Adrenal gland (tissue), 12 donors: ENCODE measurements around the gene HIVEP1. TPM values are rescaled to one million over a fixed set of nuclear protein-coding genes. Genes with fewer than 3 reads are reported as not detected.
A peak's percentile ranks its signal among the peaks of the same experiment; 100 is the strongest.

Source experiments
- DNase-seq, 7 donors: peaks; one replicate each; pipeline ENCODE4 v3.0.0-alpha.2; 2019 to 2020
- H3K27ac ChIP-seq, 5 donors: fragments of 200-600 bp; sonication (generic) in 4 of 5; 1 replicate in 3 of 5; 2 replicates in 2 of 5; pipeline versions ENCODE4 v1.5.1 to v1.8.0; 2016 to 2020; ENCODE audit warnings: mild to moderate bottlenecking in 1 of 5
- H3K27me3 ChIP-seq: fragments of 200-600 bp; 2 replicates; pipeline ENCODE4 v1.8.0; 2021
- H3K36me3 ChIP-seq, 2 donors: fragments of 200-600 bp; replicated peaks in 1 of 2; 1 replicate in 1 of 2; 2 replicates in 1 of 2; pipeline versions ENCODE4 v1.5.1 to v1.8.0; 2018 to 2022
- H3K4me1 ChIP-seq, 2 donors: fragments of 200-600 bp; replicated peaks in 1 of 2; 1 replicate in 1 of 2; 2 replicates in 1 of 2; pipeline versions ENCODE4 v1.5.1 to v1.8.0; 2018 to 2021
- H3K4me3 ChIP-seq, 4 donors: fragments of 200-600 bp; sonication (generic) in 3 of 4; one replicate each; pipeline ENCODE4 v1.5.1; 2016 to 2018
- H3K9me3 ChIP-seq, 3 donors: fragments of 200-600 bp; sonication (generic) in 1 of 3; replicated peaks in 1 of 3; 1 replicate in 2 of 3; 2 replicates in 1 of 3; pipeline versions ENCODE4 v1.5.1 to v1.8.0; 2016 to 2021
- POLR2A ChIP-seq, 2 donors: fragments of 450-650 bp; IDR thresholded peaks; one replicate each; pipeline ENCODE4 v1.6.1; 2017; ENCODE audit warnings: antibody characterized with exemption in 2 of 2, mild to moderate bottlenecking in 2 of 2, moderate library complexity in 1 of 2
- WGBS, 4 donors: extraction: QIAGEN DNeasy Blood & Tissue Kit in 2 of 4; methylation state at CpG; one replicate each; pipeline versions ENCODE4 v1.1.5 to v1.1.7; 2013 to 2017; 5-methylcytosine and 5-hydroxymethylcytosine counted together
- intact Hi-C, 2 donors: fragments of 100-400 bp; cut with DNase I; formaldehyde crosslinking; loops; one replicate each; pipeline versions ENCODE4 v1.14.1 to v1.15.0; 2022 to 2023
- polyA plus RNA-seq, 3 donors: library from polyadenylated mRNA; stranded (reverse); fragments of 200-250 nt in 2 of 3; fragments of 350-450 nt in 1 of 3; fragmentation: Illumina TruSeq in 1 of 3; extraction: RNeasy Lipid Tissue Mini Kit (QIAGEN cat#74804) in 1 of 3; gene quantifications; one replicate each; pipeline ENCODE4 v1.2.3, GENCODE V29; 2013 to 2014
- total RNA-seq, 9 donors: library from RNA; depleted of rRNA in 4 of 9; stranded (reverse); fragments of >200 nt in 4 of 9; fragments of 120-200 nt in 1 of 9; fragmentation: NEBNext Ultra II Directional in 1 of 9; extraction: Animal tissue kit (Norgen Biotek cat#: 25700) in 1 of 9; gene quantifications; one replicate each; pipeline versions ENCODE4 v1.1.0 to v1.2.4, GENCODE V29; 2013 to 2023
- TF ChIP-seq, protein P1 (sequence below), 6 experiments: fragments of 450-650 bp in 4 of 6; fragments of 200-600 bp in 2 of 6; sonication (generic) in 1 of 6; IDR thresholded peaks; 1 replicate in 5 of 6; 2 replicates in 1 of 6; pipeline versions ENCODE4 v1.5.1 to v1.8.0; 2016 to 2021; ENCODE audit warnings: antibody characterized with exemption in 6 of 6, mild to moderate bottlenecking in 2 of 6, moderate library complexity in 1 of 6
- donor health status: healthy with polysubstance abuse.
- donor health status: Bipolar disorder and iron deficiency.
- donor health status: DM: yes; HTN: yes; CAD: no.
- donor health status: DM: no; HTN: no; CAD: no.
- donor health status: DM: no; HTN: no; CAD: no.
- donor health status: DM: yes; HTN: yes; CAD: no.

The HIVEP1 gene
- total and polyA plus RNA-seq, 12 donors, result 3.6 to 22.3 (median 11.9) TPM

DNA sequence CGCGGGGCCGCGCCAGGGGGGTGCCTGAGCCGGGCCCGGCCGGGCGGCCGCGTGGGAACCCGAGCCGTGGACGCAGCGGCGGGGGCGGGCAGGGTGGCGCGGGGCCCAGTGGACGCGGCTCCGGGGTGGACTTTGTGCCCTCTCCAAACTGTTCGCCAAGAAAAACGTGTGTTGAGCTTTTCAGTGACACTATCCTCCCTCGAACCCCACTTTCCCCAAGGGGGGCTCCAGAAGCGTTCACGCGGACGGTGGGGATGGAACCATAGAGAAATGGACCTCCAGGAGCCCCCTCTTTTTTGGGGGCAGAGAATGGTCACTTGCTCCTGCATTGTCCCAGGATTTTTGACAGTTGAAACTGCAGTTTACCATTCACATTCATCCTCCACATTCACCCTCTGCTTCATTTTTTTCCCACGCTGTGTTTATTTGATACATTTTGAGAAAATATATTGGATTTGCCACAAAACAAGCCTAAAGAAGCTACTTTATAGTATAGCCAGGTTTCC, 2.9 kb upstream of the HIVEP1 start:
- H3K36me3 ChIP-seq, result no peaks in the 10 kb centered on the region
- peak overlapping the region in 1 of 4 donors; percentile 72 for H3K4me3 ChIP-seq
- H3K4me1 ChIP-seq, result peaks cover 16 to 28% of the 10 kb centered on the region in 2 donors
- intact Hi-C loops, result no loop called here
- TF ChIP-seq, protein P1, sequence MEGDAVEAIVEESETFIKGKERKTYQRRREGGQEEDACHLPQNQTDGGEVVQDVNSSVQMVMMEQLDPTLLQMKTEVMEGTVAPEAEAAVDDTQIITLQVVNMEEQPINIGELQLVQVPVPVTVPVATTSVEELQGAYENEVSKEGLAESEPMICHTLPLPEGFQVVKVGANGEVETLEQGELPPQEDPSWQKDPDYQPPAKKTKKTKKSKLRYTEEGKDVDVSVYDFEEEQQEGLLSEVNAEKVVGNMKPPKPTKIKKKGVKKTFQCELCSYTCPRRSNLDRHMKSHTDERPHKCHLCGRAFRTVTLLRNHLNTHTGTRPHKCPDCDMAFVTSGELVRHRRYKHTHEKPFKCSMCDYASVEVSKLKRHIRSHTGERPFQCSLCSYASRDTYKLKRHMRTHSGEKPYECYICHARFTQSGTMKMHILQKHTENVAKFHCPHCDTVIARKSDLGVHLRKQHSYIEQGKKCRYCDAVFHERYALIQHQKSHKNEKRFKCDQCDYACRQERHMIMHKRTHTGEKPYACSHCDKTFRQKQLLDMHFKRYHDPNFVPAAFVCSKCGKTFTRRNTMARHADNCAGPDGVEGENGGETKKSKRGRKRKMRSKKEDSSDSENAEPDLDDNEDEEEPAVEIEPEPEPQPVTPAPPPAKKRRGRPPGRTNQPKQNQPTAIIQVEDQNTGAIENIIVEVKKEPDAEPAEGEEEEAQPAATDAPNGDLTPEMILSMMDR (IDR thresholded peaks at IDR 0.05), result no peak
- no peak for TF ChIP-seq POLR2A (IDR thresholded peaks at IDR 0.05)
- DNase-seq, result no peak
- no peaks in the 10 kb centered on the region for H3K9me3 ChIP-seq
- WGBS, 4 donors, result 1 to 2% (median 2%) methylated on average over 4 to 29 of the region's 29 CpGs
- no peaks in the 10 kb centered on the region for H3K27me3 ChIP-seq
- H3K27ac ChIP-seq, result peak overlapping the region in 4 of 5 donors; percentile 15 to 96 (median 94)

DNA sequence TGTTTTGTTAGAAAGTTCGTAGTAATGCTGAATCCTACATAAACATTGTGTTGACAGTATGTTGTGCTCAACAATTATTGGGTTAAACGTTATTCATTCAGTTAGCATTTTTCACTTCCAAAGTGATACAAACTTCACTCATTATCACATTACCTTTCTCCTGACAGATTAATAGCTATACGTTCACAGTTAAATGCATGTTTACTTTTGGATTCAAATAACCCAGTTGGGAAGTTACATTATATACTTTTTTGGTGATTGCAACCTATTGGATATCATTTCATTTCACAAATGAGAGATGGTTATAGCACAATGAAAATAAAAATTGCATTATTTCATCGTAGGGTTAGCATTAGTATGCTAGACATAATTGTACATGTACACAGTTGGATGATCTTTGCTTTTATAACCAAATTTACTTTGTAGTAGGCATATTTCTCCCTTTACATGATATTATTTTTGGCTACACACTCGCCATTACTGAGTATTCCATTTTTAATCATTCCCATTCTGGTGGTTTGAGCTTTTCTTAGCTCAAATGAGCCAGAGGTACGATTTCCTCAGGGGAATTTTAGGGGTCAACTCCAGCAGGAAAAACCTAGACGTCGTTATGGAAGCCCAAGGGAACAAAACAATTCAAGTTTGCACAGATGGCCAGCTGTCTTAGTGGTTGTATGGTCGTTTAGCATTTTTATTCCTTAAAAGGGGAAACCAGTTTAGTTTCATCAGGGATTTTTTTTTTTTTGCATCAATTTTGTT, 2.1 kb upstream of the HIVEP1 start:
- peak in 1 of 7 donors; percentile 4 for DNase-seq
- intact Hi-C loops, result loop anchor here in 1 of 2 donors (10.0 kb wide), 1 partner anchor 305 kb away; no protein-coding TSS in a partner anchor
- Histone ChIP-seq H3K27ac (peak overlapping the region in 4 of 5 donors; percentile 94 to 99 (median 95)), H3K36me3 (no peaks in the 10 kb centered on the region), H3K27me3 (no peaks in the 10 kb centered on the region), H3K4me1 (peaks cover 16 to 28% of the 10 kb centered on the region in 2 donors), H3K9me3 (no peaks in the 10 kb centered on the region), H3K4me3 (peak overlapping the region in 3 of 4 donors; percentile 65 to 86 (median 72))
- TF ChIP-seq, protein P1 (IDR thresholded peaks at IDR 0.05), result no peak
- TF ChIP-seq POLR2A (IDR thresholded peaks at IDR 0.05), result no peak
- 7 to 8% (median 7%) methylated on average over 9 of the region's 9 CpGs for WGBS, 4 donors

DNA sequence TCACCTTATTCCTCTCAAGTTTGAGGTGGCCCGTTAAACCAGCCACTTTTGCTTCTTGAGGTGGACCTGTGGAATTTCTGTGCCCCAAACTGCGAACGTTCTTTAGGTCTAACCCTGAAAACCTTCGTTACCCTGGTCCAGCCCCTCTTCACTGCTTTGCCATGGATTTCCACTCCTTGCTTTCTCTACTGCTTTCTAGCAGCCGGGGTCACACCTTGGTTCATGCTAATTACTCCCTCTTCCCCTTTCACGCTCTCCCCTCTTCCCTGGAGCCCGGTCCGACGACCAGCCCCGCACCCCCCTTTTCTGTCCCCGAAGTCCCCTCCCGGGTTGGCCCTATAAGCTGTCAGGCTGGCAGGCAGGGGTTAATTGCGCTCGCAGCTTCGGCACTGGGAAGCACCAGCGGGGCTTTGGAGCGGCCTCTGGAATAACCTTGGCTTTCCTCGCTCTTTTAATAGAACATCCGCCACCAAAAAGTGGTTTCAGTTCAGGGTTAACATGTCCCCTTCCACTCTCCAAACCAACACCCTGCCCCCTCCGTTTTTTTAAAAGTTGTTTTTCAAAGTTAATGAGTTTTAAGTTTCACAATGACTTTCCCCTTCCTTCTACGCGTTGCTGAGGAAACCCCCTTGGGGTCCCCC, 1.4 kb upstream of the HIVEP1 start:
- Histone ChIP-seq H3K9me3 (no peaks in the 10 kb centered on the region), H3K27ac (peak overlapping the region; percentile 90 to 99 (median 95)), H3K4me3 (peak overlapping the region; percentile 51 to 86 (median 68)), H3K4me1 (peaks cover 16 to 28% of the 10 kb centered on the region in 2 donors), H3K27me3 (no peaks in the 10 kb centered on the region), H3K36me3 (no peaks in the 10 kb centered on the region)
- peak; percentile 75 to 90 (median 79) for DNase-seq
- intact Hi-C loops, result loop anchor here in 1 of 2 donors (10.0 kb wide), 1 partner anchor 306 kb away; no protein-coding TSS in a partner anchor
- TF ChIP-seq POLR2A (IDR thresholded peaks at IDR 0.05), result peak in 1 of 2 donors; percentile 45
- TF ChIP-seq, protein P1 (IDR thresholded peaks at IDR 0.05), result peak in 1 of 6 experiments; percentile 7
- 0 to 1% (median 0%) methylated on average over 22 of the region's 22 CpGs for WGBS, 4 donors
